ENCODE results near the gene GSX2. TPM values are rescaled to one million over a fixed set of nuclear protein-coding genes. Genes with fewer than 3 reads are reported as not detected.
"Not testable (repeated sequence)": the region's sequence is repeated elsewhere in the genome, so short reads cannot be mapped to it uniquely, and the experiment has no call there.

GSX2 gene
- not detected for total RNA-seq
- polyA plus RNA-seq: 0.14 TPM
- long read RNA-seq, donor 1: 0 reads
- long read RNA-seq, donor 2: 0 reads
- long read RNA-seq, donor 3: 0 reads
- long read RNA-seq, donor 4: 0 reads
- long read RNA-seq, donor 5: 0 reads
- long read RNA-seq, donor 6: 0 reads
- long read RNA-seq, donor 7: 0 reads
- long read RNA-seq, donor 8: 0 reads
- long read RNA-seq, donor 9: 0 reads
- long read RNA-seq, donor 10: 0 reads

GRCh38 chr4:54099748-54100574 lies at the start of gene GSX2:
Gene GSX2 (plus strand): TSS chr4:54100163. CDS start chr4:54100345, 182 bp downstream.
- Histone ChIP-seq H3K27me3 (ENCODE audit: control insufficient read depth in 2 of 2, insufficient read depth in 1 of 2, low read length in 1 of 2) (peaks cover 97 to 100% of the 10 kb centered on the region in 2 donors), H3K4me3 (ENCODE audit: low read length in 2 of 2) (peak within 1 kb of the TSS in 1 of 2 donors; percentile 27), H3K36me3 (ENCODE audit: control insufficient read depth in 2 of 2, insufficient read depth in 2 of 2, low read length in 1 of 2) (no peaks in the 10 kb centered on the region), H3K9me3 (ENCODE audit: control insufficient read depth in 2 of 2, insufficient read depth in 1 of 2, low read length in 1 of 2) (peaks cover 4 to 14% of the 10 kb centered on the region in 2 donors), H3K27ac (ENCODE audit: low read depth in 1 of 2, low read length in 1 of 2) (no peak within 1 kb of the TSS), H3K4me1 (ENCODE audit: control insufficient read depth in 2 of 2, insufficient read depth in 2 of 2, low read length in 2 of 2) (peaks cover 3 to 25% of the 10 kb centered on the region in 2 donors)
- 3% methylated on average over 66 of the region's 66 CpGs for WGBS
- no peak for DNase-seq (ENCODE audit: low read depth in 6 of 9, low spot score in 9 of 9)

- no peaks in the 10 kb centered on the region for H3K4me1 ChIP-seq (ENCODE audit: control insufficient read depth in 2 of 2, insufficient read depth in 2 of 2, low read length in 2 of 2)
- no peak overlapping the region for H3K4me3 ChIP-seq (ENCODE audit: low read length in 2 of 2)
- no peaks in the 10 kb centered on the region for H3K27me3 ChIP-seq (ENCODE audit: control insufficient read depth in 2 of 2, insufficient read depth in 1 of 2, low read length in 1 of 2)
- peaks cover 8 to 11% of the 10 kb centered on the region in 2 donors for H3K36me3 ChIP-seq (ENCODE audit: control insufficient read depth in 2 of 2, insufficient read depth in 2 of 2, low read length in 1 of 2)
- 86% methylated on average over 1 of the region's 1 CpG for WGBS
- no peaks in the 10 kb centered on the region for H3K9me3 ChIP-seq (ENCODE audit: control insufficient read depth in 2 of 2, insufficient read depth in 1 of 2, low read length in 1 of 2)
- no peak for DNase-seq (ENCODE audit: low read depth in 6 of 9, low spot score in 9 of 9)
- no peak overlapping the region for H3K27ac ChIP-seq (ENCODE audit: low read depth in 1 of 2, low read length in 1 of 2)
Observed at GRCh38 chr4:54050214-54050904, 49.6 kb upstream of the GSX2 start.

- H3K27ac ChIP-seq (ENCODE audit: low read depth in 1 of 2, low read length in 1 of 2); H3K9me3 ChIP-seq (ENCODE audit: control insufficient read depth in 2 of 2, insufficient read depth in 1 of 2, low read length in 1 of 2); H3K4me3 ChIP-seq (ENCODE audit: low read length in 2 of 2); H3K4me1 ChIP-seq (ENCODE audit: control insufficient read depth in 2 of 2, insufficient read depth in 2 of 2, low read length in 2 of 2); H3K36me3 ChIP-seq (ENCODE audit: control insufficient read depth in 2 of 2, insufficient read depth in 2 of 2, low read length in 1 of 2); H3K27me3 ChIP-seq (ENCODE audit: control insufficient read depth in 2 of 2, insufficient read depth in 1 of 2, low read length in 1 of 2); DNase-seq (ENCODE audit: low read depth in 6 of 9, low spot score in 9 of 9): not testable (repeated sequence)
- WGBS: 98% methylated on average over 5 of the region's 5 CpGs
Observed at GRCh38 chr4:54053322-54053721, 46.6 kb upstream of the GSX2 start.

GRCh38 chr4:54054501-54054900 lies 45.5 kb upstream of the GSX2 start:
- Histone ChIP-seq H3K9me3 (ENCODE audit: control insufficient read depth in 2 of 2, insufficient read depth in 1 of 2, low read length in 1 of 2) (no peaks in the 10 kb centered on the region), H3K27ac (ENCODE audit: low read depth in 1 of 2, low read length in 1 of 2) (no peak overlapping the region), H3K4me3 (ENCODE audit: low read length in 2 of 2) (no peak overlapping the region), H3K27me3 (ENCODE audit: control insufficient read depth in 2 of 2, insufficient read depth in 1 of 2, low read length in 1 of 2) (no peaks in the 10 kb centered on the region), H3K4me1 (ENCODE audit: control insufficient read depth in 2 of 2, insufficient read depth in 2 of 2, low read length in 2 of 2) (peaks cover 2 to 6% of the 10 kb centered on the region in 2 donors), H3K36me3 (ENCODE audit: control insufficient read depth in 2 of 2, insufficient read depth in 2 of 2, low read length in 1 of 2) (no peaks in the 10 kb centered on the region)
- no peak for DNase-seq (ENCODE audit: low read depth in 6 of 9, low spot score in 9 of 9)
- 98% methylated on average over 2 of the region's 2 CpGs for WGBS

- 95% methylated on average over 1 of the region's 1 CpG for WGBS
- Histone ChIP-seq H3K4me3 (ENCODE audit: low read length in 2 of 2) (no peak overlapping the region), H3K27ac (ENCODE audit: low read depth in 1 of 2, low read length in 1 of 2) (no peak overlapping the region), H3K27me3 (ENCODE audit: control insufficient read depth in 2 of 2, insufficient read depth in 1 of 2, low read length in 1 of 2) (no peaks in the 10 kb centered on the region), H3K9me3 (ENCODE audit: control insufficient read depth in 2 of 2, insufficient read depth in 1 of 2, low read length in 1 of 2) (no peaks in the 10 kb centered on the region), H3K36me3 (ENCODE audit: control insufficient read depth in 2 of 2, insufficient read depth in 2 of 2, low read length in 1 of 2) (no peaks in the 10 kb centered on the region), H3K4me1 (ENCODE audit: control insufficient read depth in 2 of 2, insufficient read depth in 2 of 2, low read length in 2 of 2) (peaks cover 2 to 6% of the 10 kb centered on the region in 2 donors)
- DNase-seq (ENCODE audit: low read depth in 6 of 9, low spot score in 9 of 9): no peak
Observed at GRCh38 chr4:54055494-54055893, 44.5 kb upstream of the GSX2 start.

- Histone ChIP-seq H3K27me3 (ENCODE audit: control insufficient read depth in 2 of 2, insufficient read depth in 1 of 2, low read length in 1 of 2) (no peaks in the 10 kb centered on the region), H3K4me3 (ENCODE audit: low read length in 2 of 2) (no peak overlapping the region), H3K9me3 (ENCODE audit: control insufficient read depth in 2 of 2, insufficient read depth in 1 of 2, low read length in 1 of 2) (no peaks in the 10 kb centered on the region), H3K27ac (ENCODE audit: low read depth in 1 of 2, low read length in 1 of 2) (no peak overlapping the region), H3K36me3 (ENCODE audit: control insufficient read depth in 2 of 2, insufficient read depth in 2 of 2, low read length in 1 of 2) (no peaks in the 10 kb centered on the region), H3K4me1 (ENCODE audit: control insufficient read depth in 2 of 2, insufficient read depth in 2 of 2, low read length in 2 of 2) (peaks cover 2 to 6% of the 10 kb centered on the region in 2 donors)
- DNase-seq (ENCODE audit: low read depth in 6 of 9, low spot score in 9 of 9): peak in 2 of 9 donors; percentile 6 to 52
Observed at GRCh38 chr4:54056360-54056759, 43.6 kb upstream of the GSX2 start.

- WGBS: 44% methylated on average over 3 of the region's 3 CpGs
Observed at GRCh38 chr4:54058171-54058570, 41.8 kb upstream of the GSX2 start.

GRCh38 chr4:54060116-54060515 lies 39.8 kb upstream of the GSX2 start:
- WGBS: 56% methylated on average over 2 of the region's 2 CpGs
- peaks cover 5 to 13% of the 10 kb centered on the region in 2 donors for H3K4me1 ChIP-seq (ENCODE audit: control insufficient read depth in 2 of 2, insufficient read depth in 2 of 2, low read length in 2 of 2)
- no peak overlapping the region for H3K27ac ChIP-seq (ENCODE audit: low read depth in 1 of 2, low read length in 1 of 2)
- no peak overlapping the region for H3K4me3 ChIP-seq (ENCODE audit: low read length in 2 of 2)
- DNase-seq (ENCODE audit: low read depth in 6 of 9, low spot score in 9 of 9): no peak
- no peaks in the 10 kb centered on the region for H3K36me3 ChIP-seq (ENCODE audit: control insufficient read depth in 2 of 2, insufficient read depth in 2 of 2, low read length in 1 of 2)
- H3K9me3 ChIP-seq (ENCODE audit: control insufficient read depth in 2 of 2, insufficient read depth in 1 of 2, low read length in 1 of 2): no peaks in the 10 kb centered on the region
- H3K27me3 ChIP-seq (ENCODE audit: control insufficient read depth in 2 of 2, insufficient read depth in 1 of 2, low read length in 1 of 2): no peaks in the 10 kb centered on the region

More at GRCh38 chr4:54058171-54058570, 41.8 kb upstream of the GSX2 start:
- H3K27ac ChIP-seq (ENCODE audit: low read depth in 1 of 2, low read length in 1 of 2): no peak overlapping the region
- H3K36me3 ChIP-seq (ENCODE audit: control insufficient read depth in 2 of 2, insufficient read depth in 2 of 2, low read length in 1 of 2): no peaks in the 10 kb centered on the region
- DNase-seq (ENCODE audit: low read depth in 6 of 9, low spot score in 9 of 9): peak in 2 of 9 donors; percentile 9 to 29
- no peaks in the 10 kb centered on the region for H3K9me3 ChIP-seq (ENCODE audit: control insufficient read depth in 2 of 2, insufficient read depth in 1 of 2, low read length in 1 of 2)
- H3K27me3 ChIP-seq (ENCODE audit: control insufficient read depth in 2 of 2, insufficient read depth in 1 of 2, low read length in 1 of 2): no peaks in the 10 kb centered on the region
- H3K4me3 ChIP-seq (ENCODE audit: low read length in 2 of 2): no peak overlapping the region
- H3K4me1 ChIP-seq (ENCODE audit: control insufficient read depth in 2 of 2, insufficient read depth in 2 of 2, low read length in 2 of 2): peaks cover 5 to 10% of the 10 kb centered on the region in 2 donors

- no peak for DNase-seq (ENCODE audit: low read depth in 6 of 9, low spot score in 9 of 9)
- WGBS: 94% methylated on average over 3 of the region's 3 CpGs
- no peaks in the 10 kb centered on the region for H3K9me3 ChIP-seq (ENCODE audit: control insufficient read depth in 2 of 2, insufficient read depth in 1 of 2, low read length in 1 of 2)
- H3K4me1 ChIP-seq (ENCODE audit: control insufficient read depth in 2 of 2, insufficient read depth in 2 of 2, low read length in 2 of 2): peaks cover 12 to 13% of the 10 kb centered on the region in 2 donors
- no peaks in the 10 kb centered on the region for H3K36me3 ChIP-seq (ENCODE audit: control insufficient read depth in 2 of 2, insufficient read depth in 2 of 2, low read length in 1 of 2)
- H3K4me3 ChIP-seq (ENCODE audit: low read length in 2 of 2): peak overlapping the region in 1 of 2 donors; percentile 8
- no peak overlapping the region for H3K27ac ChIP-seq (ENCODE audit: low read depth in 1 of 2, low read length in 1 of 2)
- no peaks in the 10 kb centered on the region for H3K27me3 ChIP-seq (ENCODE audit: control insufficient read depth in 2 of 2, insufficient read depth in 1 of 2, low read length in 1 of 2)
Observed at GRCh38 chr4:54061067-54061466, 38.9 kb upstream of the GSX2 start.

Data from thymus (tissue), 14 donors.